Testis (tissue), 3 donors: ENCODE results near the gene XRCC1. TPM values are rescaled to one million over a fixed set of nuclear protein-coding genes. Genes with fewer than 3 reads are reported as not detected.

Source experiments
- DNase-seq: peaks from one replicate; pipeline ENCODE4 v3.0.0-alpha.2; 2019
- H3K27ac ChIP-seq, 2 donors: fragments of 200-600 bp; sonication (generic); one replicate each; pipeline ENCODE4 v1.5.1; 2019
- H3K27me3 ChIP-seq: fragments of 200-600 bp; sonication (generic); one replicate; pipeline ENCODE4 v1.5.1; 2019
- H3K36me3 ChIP-seq: fragments of 200-600 bp; sonication (generic); one replicate; pipeline ENCODE4 v1.5.1; 2017; ENCODE audit warnings: low read depth; ENCODE audit errors: missing control alignments
- H3K4me1 ChIP-seq: fragments of 200-600 bp; sonication (generic); one replicate; pipeline ENCODE4 v1.5.1; 2019
- H3K4me3 ChIP-seq, 2 donors: fragments of 200-600 bp; sonication (generic); one replicate each; pipeline ENCODE4 v1.5.1; 2017 to 2019
- H3K9me3 ChIP-seq: fragments of 200-600 bp; sonication (generic); one replicate; pipeline ENCODE4 v1.5.1; 2017
- POLR2A ChIP-seq: fragments of 450-650 bp; IDR thresholded peaks from one replicate; pipeline ENCODE4 v1.6.1; 2017; ENCODE audit warnings: antibody characterized with exemption, mild to moderate bottlenecking, moderate library complexity
- WGBS, 2 donors: methylation state at CpG; one replicate each; pipeline ENCODE4 v1.1.5; 2018; 5-methylcytosine and 5-hydroxymethylcytosine counted together
- intact Hi-C: fragments of 100-400 bp; cut with DNase I; formaldehyde crosslinking; loops from one replicate; pipeline ENCODE4 v1.15.1; 2023; ENCODE audit warnings: low total_unique reads
- polyA plus RNA-seq: library from polyadenylated mRNA; stranded (reverse); fragments of 350-450 nt; fragmentation: Illumina TruSeq; extraction: RNeasy Lipid Tissue Mini Kit (QIAGEN cat#74804); gene quantifications from one replicate; pipeline ENCODE4 v1.2.3, GENCODE V29; 2014; ENCODE audit warnings: low read depth, low replicate concordance; ENCODE audit not compliant: insufficient read depth
- total RNA-seq, 2 donors: library from RNA; depleted of rRNA; stranded (reverse); fragments of >200 nt; gene quantifications; one replicate each; pipeline ENCODE4 v1.2.3, GENCODE V29; 2016
- TF ChIP-seq, protein P1 (sequence below), 3 experiments: fragments of 450-650 bp in 2 of 3; fragments of 200-600 bp in 1 of 3; sonication (generic) in 1 of 3; IDR thresholded peaks; one replicate each; pipeline ENCODE4 v1.5.1; 2016 to 2019; ENCODE audit warnings: antibody characterized with exemption in 3 of 3, mild to moderate bottlenecking in 2 of 3, moderate library complexity in 1 of 3

XRCC1 gene
- total and polyA plus RNA-seq, 3 donors from 2014 or later, result 40.6 to 49.1 (median 44.8) TPM

DNA sequence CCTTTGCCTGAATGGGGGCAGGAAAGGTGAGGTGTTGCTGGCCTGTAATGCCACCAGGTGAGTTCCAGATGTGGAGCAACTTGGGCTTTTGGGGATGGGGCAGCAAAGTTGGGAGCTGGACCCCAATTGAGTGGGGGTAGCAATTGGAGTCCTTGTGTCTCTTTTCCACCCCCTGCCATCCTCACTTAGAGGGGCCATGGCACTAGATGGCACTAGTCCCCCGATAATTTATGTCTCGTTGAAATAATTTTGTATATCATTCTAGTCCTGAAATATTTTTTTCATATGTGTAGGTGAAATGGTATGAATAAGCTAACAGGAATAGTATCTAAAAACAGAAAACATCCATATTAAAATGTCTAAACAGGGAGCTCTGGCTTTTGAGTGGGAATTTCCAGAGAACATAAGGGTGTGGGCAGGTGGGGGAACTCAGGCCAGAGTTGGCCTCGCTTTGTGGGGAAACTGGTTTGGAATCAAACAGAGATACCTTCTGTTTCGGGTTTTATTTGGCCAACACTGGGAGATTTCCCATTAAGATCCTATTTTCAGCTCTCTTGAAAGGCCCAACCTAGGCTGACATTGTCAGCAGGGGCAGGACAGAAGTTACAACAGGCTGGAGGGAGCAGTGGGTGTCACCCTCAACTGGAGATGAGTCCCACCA lies 24.4 kb upstream of the XRCC1 start:
- 82 to 88% methylated on average over 4 of the region's 4 CpGs for WGBS, 2 donors
- H3K4me3 ChIP-seq, result no peak overlapping the region
- TF ChIP-seq POLR2A, result no peak
- TF ChIP-seq, protein P1, sequence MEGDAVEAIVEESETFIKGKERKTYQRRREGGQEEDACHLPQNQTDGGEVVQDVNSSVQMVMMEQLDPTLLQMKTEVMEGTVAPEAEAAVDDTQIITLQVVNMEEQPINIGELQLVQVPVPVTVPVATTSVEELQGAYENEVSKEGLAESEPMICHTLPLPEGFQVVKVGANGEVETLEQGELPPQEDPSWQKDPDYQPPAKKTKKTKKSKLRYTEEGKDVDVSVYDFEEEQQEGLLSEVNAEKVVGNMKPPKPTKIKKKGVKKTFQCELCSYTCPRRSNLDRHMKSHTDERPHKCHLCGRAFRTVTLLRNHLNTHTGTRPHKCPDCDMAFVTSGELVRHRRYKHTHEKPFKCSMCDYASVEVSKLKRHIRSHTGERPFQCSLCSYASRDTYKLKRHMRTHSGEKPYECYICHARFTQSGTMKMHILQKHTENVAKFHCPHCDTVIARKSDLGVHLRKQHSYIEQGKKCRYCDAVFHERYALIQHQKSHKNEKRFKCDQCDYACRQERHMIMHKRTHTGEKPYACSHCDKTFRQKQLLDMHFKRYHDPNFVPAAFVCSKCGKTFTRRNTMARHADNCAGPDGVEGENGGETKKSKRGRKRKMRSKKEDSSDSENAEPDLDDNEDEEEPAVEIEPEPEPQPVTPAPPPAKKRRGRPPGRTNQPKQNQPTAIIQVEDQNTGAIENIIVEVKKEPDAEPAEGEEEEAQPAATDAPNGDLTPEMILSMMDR (IDR thresholded peaks at IDR 0.05), result no peak
- H3K27me3 ChIP-seq, result no peaks in the 10 kb centered on the region
- H3K27ac ChIP-seq, result no peak overlapping the region
- no peak for DNase-seq
- peaks cover 18% of the 10 kb centered on the region for H3K4me1 ChIP-seq
- intact Hi-C loops, result no loop called here
- no peaks in the 10 kb centered on the region for H3K9me3 ChIP-seq
- H3K36me3 ChIP-seq, result no peaks in the 10 kb centered on the region

DNA sequence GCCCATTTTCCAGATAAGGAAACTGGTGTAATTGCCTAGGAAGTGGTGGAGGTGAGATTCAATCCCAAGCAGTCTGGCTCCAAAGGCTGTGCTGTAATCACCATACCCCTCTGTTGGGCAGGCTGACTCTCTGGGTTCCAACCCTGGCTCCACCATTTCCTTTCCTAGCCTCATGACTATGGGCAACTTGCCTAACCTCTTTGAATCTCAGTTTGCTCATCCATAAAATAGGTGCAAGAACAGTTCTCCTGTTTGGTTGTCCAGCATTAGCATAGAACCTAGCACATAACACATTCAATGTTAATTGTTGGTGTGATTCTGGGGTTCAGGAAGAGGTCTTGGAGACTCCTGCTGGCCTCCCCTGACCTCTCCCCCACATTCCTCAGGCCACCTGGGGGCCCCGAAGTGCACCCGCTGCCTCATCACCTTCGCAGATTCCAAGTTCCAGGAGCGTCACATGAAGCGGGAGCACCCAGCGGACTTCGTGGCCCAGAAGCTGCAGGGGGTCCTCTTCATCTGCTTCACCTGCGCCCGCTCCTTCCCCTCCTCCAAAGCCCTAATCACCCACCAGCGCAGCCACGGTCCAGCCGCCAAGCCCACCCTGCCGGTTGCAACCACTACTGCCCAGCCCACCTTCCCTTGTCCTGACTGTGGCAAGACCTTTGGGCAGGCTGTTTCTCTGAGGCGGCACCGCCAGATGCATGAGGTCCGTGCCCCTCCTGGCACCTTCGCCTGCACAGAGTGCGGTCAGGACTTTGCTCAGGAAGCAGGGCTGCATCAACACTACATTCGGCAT lies 23.3 kb upstream of the XRCC1 start:
- no peak overlapping the region for H3K27ac ChIP-seq
- H3K9me3 ChIP-seq, result no peaks in the 10 kb centered on the region
- H3K36me3 ChIP-seq, result no peaks in the 10 kb centered on the region
- intact Hi-C loops, result no loop called here
- WGBS, 2 donors, result 89 to 90% methylated on average over 19 of the region's 19 CpGs
- TF ChIP-seq, protein P1 (IDR thresholded peaks at IDR 0.05), result no peak
- TF ChIP-seq POLR2A, result no peak
- no peak overlapping the region for H3K4me3 ChIP-seq
- H3K27me3 ChIP-seq, result no peaks in the 10 kb centered on the region
- DNase-seq, result no peak
- H3K4me1 ChIP-seq, result peaks cover 29% of the 10 kb centered on the region

DNA sequence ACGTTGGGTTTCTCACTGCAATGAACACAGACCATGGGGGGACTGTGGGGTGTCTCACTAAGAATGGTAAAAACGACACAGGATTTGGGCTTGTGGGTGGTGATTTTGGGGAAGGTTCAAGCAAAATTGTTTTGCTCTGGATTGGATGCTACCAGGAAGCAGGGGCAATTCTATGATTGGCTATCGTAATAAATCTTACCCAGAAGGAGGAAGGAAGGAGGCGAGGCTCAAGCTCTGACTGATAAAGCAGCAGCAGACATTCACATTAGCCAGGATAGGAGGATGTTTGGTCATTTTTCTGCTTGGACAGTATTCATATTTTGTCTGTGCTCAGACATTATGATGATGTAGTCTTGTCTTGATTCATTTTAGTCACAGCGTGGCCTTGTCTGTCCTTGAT lies 22.5 kb upstream of the XRCC1 start:
- Histone ChIP-seq H3K27me3 (no peaks in the 10 kb centered on the region), H3K4me3 (no peak overlapping the region), H3K27ac (no peak overlapping the region), H3K36me3 (no peaks in the 10 kb centered on the region), H3K4me1 (peaks cover 35% of the 10 kb centered on the region), H3K9me3 (no peaks in the 10 kb centered on the region)
- intact Hi-C loops, result no loop called here
- WGBS, 2 donors, result 33 to 41% methylated on average over 5 of the region's 5 CpGs
- TF ChIP-seq, protein P1 (IDR thresholded peaks at IDR 0.05), result no peak
- no peak for TF ChIP-seq POLR2A
- DNase-seq, result no peak

DNA sequence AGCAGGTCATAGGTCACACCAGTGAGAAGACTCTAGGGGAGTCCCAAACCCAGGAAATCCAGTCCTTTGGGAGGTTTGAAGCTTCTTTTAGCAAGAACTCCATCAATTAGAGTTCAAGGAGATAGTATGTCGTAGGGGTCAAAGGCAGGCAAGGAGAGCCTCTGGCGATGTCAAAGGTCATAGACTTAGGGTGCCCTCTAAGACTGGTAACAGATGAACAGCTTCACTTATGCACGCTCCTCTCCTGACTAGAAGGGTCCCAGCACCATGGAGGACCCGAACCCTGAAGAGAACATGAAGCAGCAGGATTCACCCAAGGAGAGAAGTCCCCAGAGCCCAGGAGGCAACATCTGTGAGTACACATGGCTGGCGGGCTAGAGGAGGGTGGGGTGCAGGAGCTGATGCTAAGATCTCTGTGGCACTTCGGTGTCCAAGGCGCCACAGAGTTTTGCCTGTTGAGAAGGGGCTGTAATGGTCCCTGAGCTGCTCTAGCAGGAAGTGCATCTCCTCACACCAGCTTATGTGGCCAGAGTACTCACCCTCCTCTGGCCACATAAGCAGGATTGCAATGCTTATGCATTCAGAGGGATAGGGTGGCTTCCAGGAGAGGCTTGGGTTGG lies 21.6 kb upstream of the XRCC1 start:
- H3K4me1 ChIP-seq, result peaks cover 35% of the 10 kb centered on the region
- 10 to 21% methylated on average over 7 of the region's 7 CpGs for WGBS, 2 donors
- no peak for TF ChIP-seq POLR2A
- TF ChIP-seq, protein P1 (IDR thresholded peaks at IDR 0.05), result no peak
- DNase-seq, result no peak
- peak overlapping the region; percentile 93 to 95 for H3K27ac ChIP-seq
- H3K27me3 ChIP-seq, result no peaks in the 10 kb centered on the region
- no peaks in the 10 kb centered on the region for H3K9me3 ChIP-seq
- intact Hi-C loops, result no loop called here
- H3K4me3 ChIP-seq, result peak overlapping the region; percentile 56 to 69
- no peaks in the 10 kb centered on the region for H3K36me3 ChIP-seq
